ENCODE measurements around the gene SLC39A13.

DNA sequence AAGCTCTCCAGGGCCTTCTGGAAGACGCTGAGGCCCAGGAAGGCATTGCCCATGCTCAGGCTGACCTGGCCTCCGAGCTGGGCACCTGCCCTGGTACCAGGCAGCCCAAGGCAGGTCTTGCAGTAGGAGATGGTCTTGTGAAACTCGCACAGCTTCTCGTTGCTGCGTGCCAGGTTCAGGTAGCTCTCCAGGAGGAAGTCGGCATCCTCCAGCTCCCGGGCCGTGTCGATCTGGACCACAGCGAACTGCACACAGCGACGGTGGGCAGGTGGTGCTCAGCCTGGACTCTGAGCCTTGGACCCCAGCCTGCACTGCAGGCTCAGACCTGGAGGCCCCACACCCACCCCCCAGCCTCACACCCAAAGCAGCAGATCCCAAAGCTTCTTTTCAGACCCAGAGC, 39.5 kb downstream of the SLC39A13 start:
- TF ChIP-seq CTCF (conservative IDR thresholded peaks at IDR 0.05; ENCODE audit: low read depth, low read length) (no peak), EZH2phosphoT487 (IDR thresholded peaks at IDR 0.05; ENCODE audit: borderline replicate concordance, low read length) (no peak), EZH2 (IDR thresholded peaks at IDR 0.05; ENCODE audit: low read length, unreplicated experiment) (no peak)
